Neural cell (in vitro differentiated cells): Measurements from ENCODE around the gene CD248. TPM values are rescaled to one million over a fixed set of nuclear protein-coding genes. Genes with fewer than 3 reads are reported as not detected.

ENCODE experiments used
- H2AFZ ChIP-seq: fragments of 200-600, 300-800 bp; sonication (generic), shearing (Covaris generic); 2 replicates; pipeline ENCODE4 v1.6.0; 2014; ENCODE audit warnings: low read depth, mild to moderate bottlenecking, antibody characterized with exemption, low read length, moderate library complexity
- H3F3A ChIP-seq: fragments of 200-600 bp; shearing (Covaris generic); 2 replicates; pipeline ENCODE4 v1.6.1; 2016; ENCODE audit warnings: mild to moderate bottlenecking, moderate library complexity, mixed read lengths, antibody characterized with exemption, low read length; ENCODE audit not compliant: insufficient read depth, poor library complexity, severe bottlenecking
- H3K27ac ChIP-seq: fragments of 200-600, 300-800 bp; sonication (generic), shearing (Covaris generic); 2 replicates; pipeline ENCODE4 v1.5.1; 2014; ENCODE audit warnings: mild to moderate bottlenecking, low read length, moderate library complexity
- H3K27me3 ChIP-seq: fragments of 300-800, 200-600 bp; sonication (generic), shearing (Covaris generic); 2 replicates; pipeline ENCODE4 v1.6.0; 2014; ENCODE audit warnings: mild to moderate bottlenecking, low read depth, low read length, moderate library complexity; ENCODE audit not compliant: insufficient read depth
- H3K36me3 ChIP-seq: fragments of 300-800, 200-600 bp; sonication (generic), shearing (Covaris generic); 2 replicates; pipeline ENCODE4 v1.5.1; 2014; ENCODE audit warnings: mild to moderate bottlenecking, antibody characterized with exemption, low read length, moderate library complexity; ENCODE audit not compliant: insufficient read depth
- H3K4me2 ChIP-seq: fragments of 300-800, 200-600 bp; sonication (generic), shearing (Covaris generic); 2 replicates; pipeline ENCODE4 v1.6.0; 2014; ENCODE audit warnings: mild to moderate bottlenecking, low read length
- H3K4me3 ChIP-seq: fragments of 300-800, 200-600 bp; sonication (generic), shearing (Covaris generic); 2 replicates; pipeline ENCODE4 v1.5.1; 2014; ENCODE audit warnings: mild to moderate bottlenecking, low read length, moderate library complexity
- H3K79me2 ChIP-seq: fragments of 200-600 bp; shearing (Covaris generic); replicated peaks from 2 replicates; pipeline ENCODE4 v1.6.0; 2014; ENCODE audit warnings: mild to moderate bottlenecking, low read length, moderate library complexity; ENCODE audit not compliant: insufficient read depth
- H3K9ac ChIP-seq: fragments of 300-800, 200-600 bp; sonication (generic), shearing (Covaris generic); 2 replicates; pipeline ENCODE4 v1.6.1; 2016; ENCODE audit warnings: mild to moderate bottlenecking, low read length, mixed read lengths
- H3K9me2 ChIP-seq: fragments of 200-600 bp; shearing (Covaris generic); 2 replicates; pipeline ENCODE4 v1.6.1; 2016; ENCODE audit warnings: mild to moderate bottlenecking, low read length, mixed read lengths; ENCODE audit not compliant: insufficient read depth
- H3K9me3 ChIP-seq: fragments of 200-600, 300-800 bp; sonication (generic), shearing (Covaris generic); 2 replicates; pipeline ENCODE4 v1.6.1; 2016; ENCODE audit warnings: mild to moderate bottlenecking, mixed run types, low read length, moderate library complexity, mixed read lengths
- H4K20me1 ChIP-seq: fragments of 200-600 bp; shearing (Covaris generic); 2 replicates; pipeline ENCODE4 v1.6.1; 2016; ENCODE audit warnings: mild to moderate bottlenecking, mixed run types; ENCODE audit not compliant: insufficient read depth
- CTCF ChIP-seq: fragments of 450-650 bp; IDR thresholded peaks from 2 replicates; pipeline ENCODE4 v1.5.1; 2014; ENCODE audit warnings: antibody characterized with exemption, mild to moderate bottlenecking, moderate library complexity; ENCODE audit not compliant: poor library complexity, severe bottlenecking
- EP300 ChIP-seq: fragments of 450-650 bp; conservative IDR thresholded peaks from 2 replicates; pipeline ENCODE4 v1.6.1; 2014; ENCODE audit warnings: antibody characterized with exemption, mild to moderate bottlenecking, moderate library complexity; ENCODE audit not compliant: poor library complexity, severe bottlenecking
- EZH2 ChIP-seq: fragments of 200-600, 300-800 bp; shearing (Covaris generic), sonication (generic); IDR thresholded peaks from 2 replicates; pipeline ENCODE4 v1.6.1; 2014; ENCODE audit warnings: antibody characterized with exemption, low read length, borderline replicate concordance, mild to moderate bottlenecking; ENCODE audit not compliant: insufficient read depth, poor library complexity, severe bottlenecking
- MXI1 ChIP-seq: fragments of 450-650 bp; conservative IDR thresholded peaks from 2 replicates; pipeline ENCODE4 v1.6.1; 2014; ENCODE audit warnings: antibody characterized with exemption, mild to moderate bottlenecking; ENCODE audit not compliant: poor library complexity, severe bottlenecking
- POLR2AphosphoS5 ChIP-seq: IDR thresholded peaks from 2 replicates; pipeline ENCODE4 v1.6.1; 2012
- RAD21 ChIP-seq: fragments of 450-650 bp; conservative IDR thresholded peaks from 2 replicates; pipeline ENCODE4 v1.6.1; 2014; ENCODE audit warnings: antibody characterized with exemption, mild to moderate bottlenecking, moderate library complexity
- REST ChIP-seq: IDR thresholded peaks from 2 replicates; pipeline ENCODE4 v1.6.1; 2012; ENCODE audit warnings: borderline replicate concordance
- SMC3 ChIP-seq: fragments of 450-650 bp; conservative IDR thresholded peaks from 2 replicates; pipeline ENCODE4 v1.6.1; 2014; ENCODE audit warnings: antibody characterized with exemption, mild to moderate bottlenecking, moderate library complexity; ENCODE audit not compliant: poor library complexity
- TAF1 ChIP-seq: IDR thresholded peaks from 2 replicates; pipeline ENCODE4 v1.6.1; 2012; ENCODE audit warnings: low read depth
- polyA plus RNA-seq: library from polyadenylated mRNA; depleted of rRNA; stranded (reverse); fragments of >200 nt; gene quantifications from 2 replicates; pipeline ENCODE4 v1.2.3, GENCODE V29; 2014

Gene CD248
- polyA plus RNA-seq, 1 donor from 2014 or later, result not detected

- Histone ChIP-seq H3F3A (no peaks in the 10 kb centered on the region), H4K20me1 (no peaks in the 10 kb centered on the region), H3K36me3 (no peaks in the 10 kb centered on the region), H3K9me3 (no peaks in the 10 kb centered on the region), H3K79me2 (no peaks in the 10 kb centered on the region), H3K4me3 (no peak overlapping the region), H3K27me3 (no peaks in the 10 kb centered on the region), H2AFZ (no peak overlapping the region), H3K9me2 (no peaks in the 10 kb centered on the region), H3K27ac (no peak overlapping the region), H3K9ac (no peak overlapping the region), H3K4me2 (no peak overlapping the region)
- TF ChIP-seq POLR2AphosphoS5 (no peak), EP300 (no peak), REST (no peak), CTCF (no peak), SMC3 (no peak), TAF1 (no peak), EZH2 (no peak), RAD21 (no peak), MXI1 (no peak)
Observed at GRCh38 chr11:66331542-66332370, 14.9 kb upstream of the CD248 start.

GRCh38 chr11:66330931-66331330 is 14.1 kb upstream of the CD248 start:
- Histone ChIP-seq H3K79me2 (no peaks in the 10 kb centered on the region), H3K4me2 (no peak overlapping the region), H4K20me1 (no peaks in the 10 kb centered on the region), H3K27ac (no peak overlapping the region), H3K27me3 (no peaks in the 10 kb centered on the region), H3K36me3 (no peaks in the 10 kb centered on the region), H2AFZ (no peak overlapping the region), H3K9me3 (no peaks in the 10 kb centered on the region), H3K9ac (no peak overlapping the region), H3K9me2 (no peaks in the 10 kb centered on the region), H3F3A (no peaks in the 10 kb centered on the region), H3K4me3 (no peak overlapping the region)
- TF ChIP-seq EZH2, result no peak
- no peak for TF ChIP-seq TAF1
- no peak for TF ChIP-seq REST
- no peak for TF ChIP-seq POLR2AphosphoS5
- TF ChIP-seq RAD21, result no peak
